CD4-positive, alpha-beta T cell (primary cell): ENCODE data around the gene B9D1. TPM values are rescaled to one million over a fixed set of nuclear protein-coding genes. Genes with fewer than 3 reads are reported as not detected.

Experiments
- ATAC-seq: fragments of 200-7000 bp; cut with Tn5 transposase; one replicate; pipeline ENCODE4 v1.10.0; 2022; ENCODE audit warnings: mild to moderate bottlenecking; ENCODE audit not compliant: poor library complexity
- CTCF ChIA-PET: fragments of 350-600 bp; sonication (Branson Sonifier 250); formaldehyde crosslinking; loops from one replicate; lab custom pipeline; 2021; ENCODE audit warnings: antibody characterized with exemption, inconsistent platforms; lab: Charles Lee
- POLR2A ChIA-PET: fragments of 350-600 bp; sonication (Branson Sonifier 250); formaldehyde crosslinking; loops from one replicate; lab custom pipeline; 2021; ENCODE audit warnings: antibody characterized with exemption, inconsistent platforms; lab: Charles Lee
- DNase-seq, 14 experiments: peaks; one replicate each; pipeline ENCODE4 v3.0.0-alpha.2; 2013 to 2020; ENCODE audit warnings: mixed read lengths in 2 of 14
- H3K27ac ChIP-seq, 2 donors: one replicate each; pipeline versions ENCODE4 v1.5.1 to v1.7.0; 2013; ENCODE audit warnings: low read length in 2 of 2, low read depth in 1 of 2, mild to moderate bottlenecking in 1 of 2
- H3K27me3 ChIP-seq, 2 experiments: 1 replicate in 1 of 2; 2 replicates in 1 of 2; pipeline versions ENCODE4 v1.6.1 to v1.7.0; 2013; ENCODE audit warnings: low read length in 2 of 2, control low read depth in 1 of 2, mild to moderate bottlenecking in 1 of 2, moderate library complexity in 1 of 2; ENCODE audit not compliant: insufficient read depth in 2 of 2, control insufficient read depth in 1 of 2
- H3K36me3 ChIP-seq: one replicate; pipeline ENCODE4 v1.6.1; 2013; ENCODE audit warnings: low read length, control low read depth; ENCODE audit not compliant: insufficient read depth
- H3K4me1 ChIP-seq: one replicate; pipeline ENCODE4 v1.6.1; 2013; ENCODE audit warnings: low read length, control low read depth; ENCODE audit not compliant: insufficient read depth
- H3K4me3 ChIP-seq: one replicate; pipeline ENCODE4 v1.5.1; 2013; ENCODE audit warnings: mild to moderate bottlenecking, low read length, moderate library complexity
- H3K9me3 ChIP-seq, 2 experiments: 1 replicate in 1 of 2; 2 replicates in 1 of 2; pipeline versions ENCODE4 v1.6.1 to v1.7.0; 2013; ENCODE audit warnings: low read length in 2 of 2, mild to moderate bottlenecking in 2 of 2, control low read depth in 1 of 2, moderate library complexity in 1 of 2; ENCODE audit not compliant: control insufficient read depth in 1 of 2, insufficient read depth in 1 of 2
- H3K27ac Mint-ChIP-seq: one replicate; pipeline ENCODE4 v1.8.0; 2020; ENCODE audit warnings: mixed read lengths
- H3K27me3 Mint-ChIP-seq: one replicate; pipeline ENCODE4 v1.8.0; 2021; ENCODE audit warnings: mixed read lengths
- H3K36me3 Mint-ChIP-seq: one replicate; pipeline ENCODE4 v1.8.0; 2021; ENCODE audit warnings: low read depth, mixed read lengths
- H3K4me1 Mint-ChIP-seq: one replicate; pipeline ENCODE4 v1.8.0; 2021; ENCODE audit warnings: low read depth, mixed read lengths
- H3K4me3 Mint-ChIP-seq: one replicate; pipeline ENCODE4 v1.8.0; 2020; ENCODE audit warnings: mild to moderate bottlenecking, mixed read lengths
- H3K9me3 Mint-ChIP-seq: one replicate; pipeline ENCODE4 v1.8.0; 2020; ENCODE audit warnings: mixed read lengths
- intact Hi-C, 2 experiments: fragments of 100-400 bp; cut with DNase I in 1 of 2; cut with micrococcal nuclease in 1 of 2; formaldehyde crosslinking; loops; one replicate each; pipeline versions ENCODE4 v1.15.1 to v1.9.0; 2023 to 2025; cut with DNase I, micrococcal nuclease
- total RNA-seq, 174 experiments: library from RNA in 2 of 174; stranded (reverse) in 2 of 174; gene quantifications; one replicate each; pipeline ENCODE4 v1.2.3 and lab custom pipeline; 2021 to 2026
- TF ChIP-seq, protein P1 (sequence below): fragments of 200-600 bp; IDR thresholded peaks from one replicate; pipeline ENCODE4 v1.8.0; 2022; ENCODE audit warnings: antibody characterized with exemption, mild to moderate bottlenecking

Gene B9D1
- total RNA-seq, 2 experiments from 2014 or later: 0.66 to 0.73 TPM

DNA sequence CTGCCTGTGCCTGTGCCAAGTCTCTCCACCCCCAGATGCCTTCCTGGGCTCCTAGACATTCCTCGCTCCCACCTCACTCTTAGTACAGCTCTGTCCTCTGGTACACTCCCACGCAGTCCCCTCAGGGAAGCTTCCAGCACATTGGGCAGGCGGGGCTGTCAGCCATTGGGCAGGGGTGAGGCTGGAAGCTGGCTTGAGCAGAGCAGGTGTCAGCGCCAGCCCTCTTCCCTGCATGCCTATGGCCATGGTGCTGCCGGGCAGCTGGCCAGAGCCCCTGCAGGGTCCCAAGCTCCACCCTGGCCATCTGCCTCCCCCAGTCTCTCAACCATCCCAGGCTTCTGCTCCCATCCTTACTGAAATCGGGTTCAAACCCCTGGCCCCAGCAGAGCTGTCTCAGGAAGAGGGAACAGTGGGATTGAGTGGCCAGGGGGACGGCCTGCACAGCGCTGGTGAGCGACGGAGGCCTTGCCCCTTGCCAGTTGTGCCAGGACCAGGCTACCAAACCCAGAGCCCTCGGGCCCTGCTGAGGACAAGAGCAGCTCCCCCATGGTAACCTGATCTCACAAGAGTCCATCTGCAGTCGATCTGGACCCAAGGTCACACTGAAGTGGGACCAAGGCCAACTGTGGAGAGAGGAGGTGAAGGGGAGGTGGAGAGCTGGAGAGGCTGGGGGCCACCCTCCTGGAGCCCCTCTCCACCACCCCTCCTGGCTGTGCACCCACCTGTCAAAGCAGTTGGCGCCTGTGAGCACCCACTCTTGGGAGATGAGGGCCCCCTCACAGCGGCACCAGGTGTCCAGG, 2.4 kb upstream of the B9D1 start:
- Histone ChIP-seq H3K36me3 (no peaks in the 10 kb centered on the region), H3K9me3 (peaks cover 0 to 4% of the 10 kb centered on the region in 2 experiments), H3K4me1 (peaks cover 35% of the 10 kb centered on the region), H3K27ac (no peak overlapping the region), H3K4me3 (no peak overlapping the region), H3K27me3 (peaks cover under 1 to 4% of the 10 kb centered on the region in 2 experiments)
- Mint-ChIP-seq H3K4me1 (peaks cover 27% of the 10 kb centered on the region), H3K27ac (no peak overlapping the region), H3K27me3 (no peaks in the 10 kb centered on the region), H3K4me3 (peak overlapping the region; percentile 30), H3K36me3 (no peaks in the 10 kb centered on the region), H3K9me3 (no peaks in the 10 kb centered on the region)
- ChIA-PET CTCF (interaction anchor here (0.7 to 3.0 kb wide), 3 partner anchors 82 to 398 kb away, joined by 3 to 49 read pairs (median 4); no protein-coding TSS in a partner anchor), POLR2A (interaction anchor here (2.0 kb wide), 1 partner anchor 13 kb away, joined by 15 read pairs; the partner anchor contains the start of gene MAPK7)
- ATAC-seq: no peak
- DNase-seq: peak in 2 of 14 experiments; percentile 14 to 15
- TF ChIP-seq, protein P1, sequence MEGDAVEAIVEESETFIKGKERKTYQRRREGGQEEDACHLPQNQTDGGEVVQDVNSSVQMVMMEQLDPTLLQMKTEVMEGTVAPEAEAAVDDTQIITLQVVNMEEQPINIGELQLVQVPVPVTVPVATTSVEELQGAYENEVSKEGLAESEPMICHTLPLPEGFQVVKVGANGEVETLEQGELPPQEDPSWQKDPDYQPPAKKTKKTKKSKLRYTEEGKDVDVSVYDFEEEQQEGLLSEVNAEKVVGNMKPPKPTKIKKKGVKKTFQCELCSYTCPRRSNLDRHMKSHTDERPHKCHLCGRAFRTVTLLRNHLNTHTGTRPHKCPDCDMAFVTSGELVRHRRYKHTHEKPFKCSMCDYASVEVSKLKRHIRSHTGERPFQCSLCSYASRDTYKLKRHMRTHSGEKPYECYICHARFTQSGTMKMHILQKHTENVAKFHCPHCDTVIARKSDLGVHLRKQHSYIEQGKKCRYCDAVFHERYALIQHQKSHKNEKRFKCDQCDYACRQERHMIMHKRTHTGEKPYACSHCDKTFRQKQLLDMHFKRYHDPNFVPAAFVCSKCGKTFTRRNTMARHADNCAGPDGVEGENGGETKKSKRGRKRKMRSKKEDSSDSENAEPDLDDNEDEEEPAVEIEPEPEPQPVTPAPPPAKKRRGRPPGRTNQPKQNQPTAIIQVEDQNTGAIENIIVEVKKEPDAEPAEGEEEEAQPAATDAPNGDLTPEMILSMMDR: no peak
- intact Hi-C loops: loop anchor here (5.0 to 10.0 kb wide), 3 partner anchors 142 to 360 kb away; partner anchors contain the start of genes ALDH3A2 (in 1 of the 2) and FAM83G (in 1 of the 2)

GRCh38 chr17:19363460-19364035, 1.0 kb upstream of the B9D1 start:
- intact Hi-C loops: loop anchor here (1.0 to 10.0 kb wide), 8 partner anchors 13 to 403 kb away; partner anchors contain the start of genes ALDH3A2 (in 1 of the 2) and FAM83G (in 1 of the 2)
- ChIA-PET CTCF (interaction anchor here (0.6 to 3.0 kb wide), 23 partner anchors 8 to 738 kb away, joined by 3 to 62 read pairs (median 4); partner anchors contain the start of genes ALDH3A2 and MAPK7), POLR2A (interaction anchor here (1.2 to 2.3 kb wide), 5 partner anchors 15 to 285 kb away, joined by 4 to 58 read pairs (median 7); partner anchors contain the start of genes ALDH3A2 and MAPK7)
- H3K9me3 ChIP-seq: peaks cover 0 to 4% of the 10 kb centered on the region in 2 experiments
- no peaks in the 10 kb centered on the region for H3K9me3 Mint-ChIP-seq
- H3K4me3 ChIP-seq: no peak overlapping the region
- peak overlapping the region; percentile 25 for H3K4me3 Mint-ChIP-seq
- H3K27me3 ChIP-seq: peaks cover 3 to 4% of the 10 kb centered on the region in 2 experiments
- peaks cover 5% of the 10 kb centered on the region for H3K27me3 Mint-ChIP-seq
- peaks cover 14% of the 10 kb centered on the region for H3K4me1 Mint-ChIP-seq
- H3K27ac ChIP-seq: no peak overlapping the region
- H3K36me3 Mint-ChIP-seq: no peaks in the 10 kb centered on the region
- peak in 2 of 14 experiments; percentile 30 to 31 for DNase-seq
- peaks cover 23% of the 10 kb centered on the region for H3K4me1 ChIP-seq
- no peaks in the 10 kb centered on the region for H3K36me3 ChIP-seq
- no peak for ATAC-seq
- TF ChIP-seq, protein P1: no peak
- no peak overlapping the region for H3K27ac Mint-ChIP-seq

GRCh38 chr17:19363114-19363438, 553 bp upstream of the B9D1 start:
- DNase-seq (no peak), ATAC-seq (no peak)
- intact Hi-C loops: loop anchor here (1.0 to 10.0 kb wide), 8 partner anchors 13 to 404 kb away; partner anchors contain the start of genes ALDH3A2 (in 1 of the 2) and FAM83G (in 1 of the 2)
- peak overlapping the region; percentile 95 for H3K4me3 Mint-ChIP-seq
- Histone ChIP-seq H3K9me3 (peaks cover 0 to 4% of the 10 kb centered on the region in 2 experiments), H3K4me1 (peaks cover 21% of the 10 kb centered on the region), H3K27ac (no peak overlapping the region), H3K27me3 (peaks cover 3 to 4% of the 10 kb centered on the region in 2 experiments), H3K36me3 (no peaks in the 10 kb centered on the region), H3K4me3 (peak overlapping the region; percentile 75)
- peaks cover 14% of the 10 kb centered on the region for H3K4me1 Mint-ChIP-seq
- peaks cover 5% of the 10 kb centered on the region for H3K27me3 Mint-ChIP-seq
- CTCF ChIA-PET: interaction anchor here (0.6 to 3.0 kb wide), 25 partner anchors 9 to 737 kb away, joined by 3 to 62 read pairs (median 4); partner anchors contain the start of genes ALDH3A2 and MAPK7
- TF ChIP-seq, protein P1: peak; percentile 52
- no peaks in the 10 kb centered on the region for H3K9me3 Mint-ChIP-seq
- H3K27ac Mint-ChIP-seq: peak overlapping the region; percentile 89
- POLR2A ChIA-PET: interaction anchor here (1.1 to 2.3 kb wide), 6 partner anchors 15 to 285 kb away, joined by 4 to 58 read pairs (median 6); partner anchors contain the start of genes ALDH3A2 and MAPK7
- H3K36me3 Mint-ChIP-seq: no peaks in the 10 kb centered on the region
